Tongue (tissue), 2 donors: ENCODE data around the gene ELN. TPM values are rescaled to one million over a fixed set of nuclear protein-coding genes. Genes with fewer than 3 reads are reported as not detected.

Experiments
- DNase-seq: peaks from one replicate; pipeline ENCODE4 v3.0.0-alpha.2; 2015
- total RNA-seq: library from RNA; depleted of rRNA; stranded (reverse); fragments of >200 nt; gene quantifications from one replicate; pipeline ENCODE4 v1.2.3, GENCODE V29; 2014

Gene ELN
- total RNA-seq, 1 donor from 2014 or later: 208 TPM

- DNase-seq: peak; percentile 70
Observed at GRCh38 chr7:74094224-74095101, 66.5 kb downstream of the ELN start.

- no peak for DNase-seq
Observed at GRCh38 chr7:74095135-74095534, 67.2 kb downstream of the ELN start.

DNA sequence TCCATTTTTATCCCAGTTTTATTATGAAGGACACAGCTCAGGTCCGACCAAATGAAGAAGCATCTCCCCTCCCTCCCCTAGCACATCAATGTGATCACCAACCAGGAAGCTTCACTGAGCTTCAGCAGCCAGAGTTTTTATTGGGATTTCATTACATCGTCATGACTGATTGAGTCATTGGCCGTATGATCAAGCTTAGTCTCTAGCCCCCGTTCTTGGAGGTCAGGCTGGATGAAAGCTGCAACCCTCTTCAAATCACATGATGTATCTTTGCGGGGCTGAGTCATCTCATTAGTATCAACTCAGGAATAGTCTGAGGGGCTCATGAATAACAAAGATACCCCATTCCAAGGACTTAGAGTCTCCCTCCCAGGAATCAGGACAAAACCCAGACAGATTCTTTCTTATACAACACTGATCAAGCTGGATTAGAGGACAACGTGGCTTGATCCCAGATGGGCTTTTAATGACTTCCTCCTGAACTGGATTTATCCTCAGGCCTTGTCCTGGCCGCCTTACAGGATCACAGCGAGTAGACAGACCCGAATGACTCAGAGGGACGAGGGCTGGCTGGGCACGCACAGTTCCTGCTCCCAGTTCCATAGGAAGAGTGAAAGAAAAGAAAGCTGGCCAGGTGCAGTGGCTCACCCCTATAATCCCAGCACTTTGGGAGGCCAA, 70.1 kb downstream of the ELN start:
- no peak for DNase-seq

DNA sequence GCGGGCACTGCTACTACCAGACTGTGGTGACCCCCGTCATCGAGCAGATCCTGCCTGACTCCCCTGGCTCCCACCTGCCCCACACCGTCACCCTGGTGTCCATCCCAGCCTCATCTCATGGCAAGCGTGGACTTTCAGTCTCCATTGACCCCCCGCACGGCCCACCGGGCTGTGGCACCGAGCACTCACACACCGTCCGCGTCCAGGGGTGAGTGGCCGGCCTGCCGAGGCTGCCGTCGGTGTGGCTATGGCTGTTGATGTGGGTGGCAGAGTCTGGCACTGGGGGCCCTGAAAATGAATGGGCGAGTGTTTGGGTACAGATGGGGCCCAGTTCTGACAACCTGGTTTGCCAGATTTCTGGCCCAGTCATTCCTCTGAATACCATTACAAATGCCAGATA, 71.1 kb downstream of the ELN start:
- no peak for DNase-seq

DNA sequence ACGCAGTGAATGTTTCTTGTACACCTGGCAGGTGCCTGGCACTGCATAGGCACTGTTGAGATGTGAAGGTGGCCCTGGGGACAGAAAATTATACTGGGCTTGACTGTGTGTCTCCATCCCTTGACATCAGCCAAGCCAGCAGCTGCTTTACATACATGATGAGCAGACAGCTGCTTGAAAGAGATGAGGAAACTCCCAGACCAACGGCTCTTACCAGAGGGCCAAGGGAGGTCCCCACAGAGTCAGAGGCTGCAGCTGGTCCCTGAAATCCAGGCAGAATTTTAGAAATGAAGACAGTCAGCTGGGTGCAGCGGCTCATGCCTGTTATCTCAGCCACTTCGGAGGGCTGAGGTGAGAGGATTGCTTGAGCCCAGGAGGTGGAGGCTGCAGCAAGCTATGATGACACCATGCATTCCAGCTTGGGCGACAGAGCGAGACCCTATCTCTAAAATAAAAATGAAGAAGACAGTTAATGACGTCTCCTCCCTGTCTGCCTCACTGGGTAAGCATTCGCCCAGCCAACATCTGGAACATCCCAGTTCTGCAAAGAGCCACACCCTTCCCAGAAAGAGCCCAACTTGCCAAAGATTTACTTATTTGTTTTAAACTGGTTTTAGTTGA, 73.2 kb downstream of the ELN start:
- DNase-seq: peak; percentile 94

DNA sequence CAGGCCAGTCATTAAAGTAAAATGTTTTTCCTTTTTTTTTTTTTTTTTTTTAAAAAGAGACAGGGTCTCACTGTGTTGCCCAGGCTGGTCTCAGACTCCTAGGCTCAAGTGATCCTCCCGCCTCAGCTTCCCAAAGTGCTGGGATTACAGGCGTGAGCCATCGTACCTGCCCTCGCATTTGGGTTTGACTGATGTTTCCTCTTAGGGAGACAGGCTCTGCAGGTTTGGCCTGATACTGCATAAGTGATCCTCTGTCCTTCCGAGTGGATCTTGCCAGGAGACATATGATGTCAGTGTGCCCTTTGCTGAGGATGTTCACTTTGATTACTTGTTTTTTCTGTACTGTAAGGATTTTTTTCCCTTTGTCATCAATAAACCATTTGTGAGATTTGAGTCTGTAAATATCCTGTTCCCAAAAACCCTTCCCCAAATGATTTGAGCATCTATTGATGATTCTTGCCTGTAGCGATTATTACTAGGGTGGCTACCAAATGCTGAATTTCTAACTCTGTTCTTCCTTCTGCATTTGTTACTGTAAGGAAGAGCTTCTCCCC, 75.3 kb downstream of the ELN start:
- no peak for DNase-seq

GRCh38 chr7:74104702-74105101, 76.7 kb downstream of the ELN start:
- peak; percentile 44 for DNase-seq

- no peak for DNase-seq
Observed at GRCh38 chr7:74105992-74106391, 78.0 kb downstream of the ELN start.

- DNase-seq: no peak
Observed at GRCh38 chr7:74106846-74107245, 78.9 kb downstream of the ELN start.

GRCh38 chr7:74115326-74115725, 87.4 kb downstream of the ELN start:
- DNase-seq: no peak

- no peak for DNase-seq
Observed at GRCh38 chr7:74116356-74116755, 88.4 kb downstream of the ELN start.

Other genes starting within 250 kb of the ELN start
- 24.3 TPM for gene CLDN4, start 197.2 kb upstream of the ELN start, total RNA-seq
- 3.6 TPM for gene METTL27, start 185.7 kb upstream of the ELN start, total RNA-seq
- not detected for gene TMEM270, start 167.0 kb upstream of the ELN start, total RNA-seq
- 11.3 TPM for gene LIMK1, start 55.6 kb downstream of the ELN start, total RNA-seq
- gene EIF4H, start 146.2 kb downstream of the ELN start, total RNA-seq: 219 TPM
- 2.9 TPM for gene LAT2, start 181.8 kb downstream of the ELN start, total RNA-seq
- gene RFC2, start 226.2 kb downstream of the ELN start, total RNA-seq: 17.6 TPM